Endothelial cell of umbilical vein (primary cell): ENCODE measurements around the gene RABGGTA. TPM values are rescaled to one million over a fixed set of nuclear protein-coding genes. Genes with fewer than 3 reads are reported as not detected.

Experiments
- BruUV-seq: library from RNA; stranded (reverse); fragments of 400-500 nt; replicated peaks from 2 replicates; lab custom pipeline; 2021; lab: Mats Ljungman, UMichigan
- CTCF ChIA-PET: fragments of 300-600, 350-600 bp; sonication (Branson Sonifier 250); formaldehyde crosslinking; loops from one replicate; lab custom pipeline; 2021; ENCODE audit warnings: antibody characterized with exemption, inconsistent platforms; lab: Charles Lee
- POLR2A ChIA-PET: fragments of 300-600, 350-600 bp; sonication (Branson Sonifier 250); formaldehyde crosslinking; loops from one replicate; lab custom pipeline; 2021; ENCODE audit warnings: antibody characterized with exemption, inconsistent platforms; lab: Charles Lee
- DNase-seq: peaks from one replicate; pipeline ENCODE4 v3.0.0-alpha.2; 2011; ENCODE audit warnings: low read depth, low spot score
- FAIRE-seq: peaks from 2 replicates; lab custom pipeline; 2011; peaks lifted over from hg19 to GRCh38; lab: Jason Lieb, UNC
- H2AFZ ChIP-seq: 2 replicates; pipeline ENCODE4 v1.6.0; 2012; ENCODE audit warnings: low read depth, low read length, control low read depth, inconsistent platforms
- H3K27ac ChIP-seq: 2 replicates; pipeline ENCODE4 v1.5.1; 2011; ENCODE audit warnings: low read depth, mild to moderate bottlenecking, control low read depth, low read length, moderate library complexity; ENCODE audit not compliant: insufficient read depth
- H3K27me3 ChIP-seq, 2 experiments: 2 replicates each; pipeline versions ENCODE4 v1.6.0 to v1.6.1; 2011; ENCODE audit warnings: low read length in 2 of 2, mixed read lengths in 1 of 2; ENCODE audit not compliant: control insufficient read depth in 2 of 2, insufficient read depth in 2 of 2
- H3K36me3 ChIP-seq, 2 experiments: 2 replicates in 1 of 2; 3 replicates in 1 of 2; pipeline ENCODE4 v1.5.1; 2011; ENCODE audit warnings: low read length in 2 of 2, mild to moderate bottlenecking in 1 of 2, moderate library complexity in 1 of 2; ENCODE audit not compliant: control insufficient read depth in 2 of 2, insufficient read depth in 2 of 2; ENCODE audit errors: extremely low read depth in 1 of 2
- H3K4me1 ChIP-seq: 3 replicates; pipeline ENCODE4 v1.5.1; 2011; ENCODE audit warnings: mild to moderate bottlenecking, low read length; ENCODE audit not compliant: control insufficient read depth, insufficient read depth; ENCODE audit errors: extremely low read depth
- H3K4me2 ChIP-seq: 2 replicates; pipeline ENCODE4 v1.6.1; 2011; ENCODE audit warnings: low read length, control low read depth, mixed read lengths; ENCODE audit not compliant: insufficient read depth
- H3K4me3 ChIP-seq, 3 experiments: fragments of 200-600 bp in 1 of 3; sonication (generic), shearing (Covaris generic) in 1 of 3; replicated peaks in 1 of 3; 2 replicates each; pipeline ENCODE4 v1.5.1; 2011 to 2016; ENCODE audit warnings: control low read depth in 3 of 3, low read length in 3 of 3, mild to moderate bottlenecking in 2 of 3, inconsistent platforms in 1 of 3, low read depth in 1 of 3, moderate library complexity in 1 of 3; ENCODE audit not compliant: insufficient read depth in 1 of 3
- H3K79me2 ChIP-seq: 2 replicates; pipeline ENCODE4 v1.6.0; 2012; ENCODE audit warnings: low read length, inconsistent platforms; ENCODE audit not compliant: control insufficient read depth, insufficient read depth
- H3K9ac ChIP-seq: replicated peaks from 2 replicates; pipeline ENCODE3; 2011; ENCODE audit warnings: low read length, control low read depth; ENCODE audit not compliant: insufficient read depth; ENCODE audit errors: extremely low read depth
- H3K9me1 ChIP-seq: replicated peaks from 3 replicates; pipeline ENCODE4 v1.6.0; 2011; ENCODE audit warnings: mild to moderate bottlenecking, low read length; ENCODE audit not compliant: control insufficient read depth, insufficient read depth; ENCODE audit errors: extremely low read depth
- H3K9me3 ChIP-seq: replicated peaks from 2 replicates; pipeline ENCODE4 v1.5.1; 2012; ENCODE audit warnings: low read length, inconsistent platforms; ENCODE audit not compliant: control insufficient read depth, insufficient read depth
- H4K20me1 ChIP-seq: replicated peaks from 2 replicates; pipeline ENCODE3; 2011; ENCODE audit warnings: mild to moderate bottlenecking, low read length; ENCODE audit not compliant: control insufficient read depth, insufficient read depth; ENCODE audit errors: extremely low read depth
- CTCF ChIP-seq, 2 donors: IDR thresholded peaks; 1 replicate in 1 of 2; 2 replicates in 1 of 2; pipeline ENCODE4 v1.5.1; 2011; ENCODE audit warnings: low read length in 2 of 2, mild to moderate bottlenecking in 2 of 2, moderate library complexity in 2 of 2, control low read depth in 1 of 2, inconsistent platforms in 1 of 2, low read depth in 1 of 2; ENCODE audit not compliant: insufficient read depth in 1 of 2; ENCODE audit errors: extremely low read depth in 1 of 2
- EZH2 ChIP-seq: IDR thresholded peaks from 2 replicates; pipeline ENCODE4 v1.6.1; 2012; ENCODE audit warnings: borderline replicate concordance, low read depth, mild to moderate bottlenecking, moderate library complexity, low read length, inconsistent platforms; ENCODE audit not compliant: severe bottlenecking
- FOS ChIP-seq: IDR thresholded peaks from 2 replicates; pipeline ENCODE4 v1.6.1; 2011; ENCODE audit warnings: mild to moderate bottlenecking, low read length, moderate library complexity, borderline replicate concordance; ENCODE audit not compliant: insufficient read depth
- GATA2 ChIP-seq: IDR thresholded peaks from 2 replicates; pipeline ENCODE4 v1.7.0; 2011; ENCODE audit warnings: low read depth, mild to moderate bottlenecking, moderate library complexity, mixed read lengths, low read length; ENCODE audit not compliant: insufficient read length, insufficient read depth
- JUN ChIP-seq: IDR thresholded peaks from 2 replicates; pipeline ENCODE4 v1.6.1; 2011; ENCODE audit warnings: borderline replicate concordance, low read depth; ENCODE audit not compliant: insufficient read length, insufficient read depth
- MAX ChIP-seq: IDR thresholded peaks from 2 replicates; pipeline ENCODE4 v1.6.1; 2011; ENCODE audit not compliant: insufficient read depth, insufficient read length
- MYC ChIP-seq: IDR thresholded peaks from one replicate; pipeline ENCODE4 v1.6.1; 2011; ENCODE audit warnings: mild to moderate bottlenecking, low read depth, low read length
- POLR2A ChIP-seq: IDR thresholded peaks from 2 replicates; pipeline ENCODE4 v1.6.1; 2012; ENCODE audit warnings: low read depth, mild to moderate bottlenecking, control low read depth, low read length
- POLR2AphosphoS5 ChIP-seq: IDR thresholded peaks from 2 replicates; pipeline ENCODE4 v1.6.1; 2012; ENCODE audit warnings: low read depth, mild to moderate bottlenecking, control low read depth, low read length, moderate library complexity; ENCODE audit not compliant: insufficient read depth
- dilution Hi-C: fragments of 300-500 bp; cut with MboI; formaldehyde crosslinking; loops from one replicate; pipeline ENCODE4 v1.15.0; 2019; ENCODE audit warnings: low sequenced_read_pairs; ENCODE audit not compliant: extremely low pct_ligation_motif_present
- intact Hi-C: fragments of 100-400 bp; cut with micrococcal nuclease; formaldehyde crosslinking; loops from one replicate; pipeline ENCODE4 v1.10.0; 2022
- polyA plus RNA-seq, 4 experiments: library from polyadenylated mRNA; depleted of rRNA in 3 of 4; stranded (reverse) in 3 of 4; unstranded in 1 of 4; fragments of >200 nt; gene quantifications; 2 replicates each; pipeline versions ENCODE4 v1.2.1 to v1.2.3, GENCODE V29; 2011 to 2012; ENCODE audit warnings: missing spikeins in 1 of 4
- total RNA-seq: library from RNA; stranded (reverse); gene quantifications from 2 replicates; pipeline ENCODE4 v1.2.3, GENCODE V29; 2021

The RABGGTA gene
- total and polyA plus RNA-seq, 2 donors (not counting 3 experiments of a cell fraction or from before 2014, with no cell fraction given): 29.3 to 80.1 TPM

- intact Hi-C loops (no loop called here), dilution Hi-C loops (no loop called here)
- no peak overlapping the region for H2AFZ ChIP-seq
- H3K9me3 ChIP-seq: no peaks in the 10 kb centered on the region
- ChIA-PET CTCF (interaction anchor here (0.6 to 1.9 kb wide), 6 partner anchors 10 to 111 kb away, joined by 3 to 13 read pairs (median 4); partner anchors contain the start of genes CIDEB, MDP1 and TINF2), POLR2A (no interaction called here)
- H3K27ac ChIP-seq: no peak overlapping the region
- H3K79me2 ChIP-seq: no peaks in the 10 kb centered on the region
- peaks cover 5 to 19% of the 10 kb centered on the region in 2 experiments for H3K36me3 ChIP-seq
- H3K4me2 ChIP-seq: no peak overlapping the region
- no peaks in the 10 kb centered on the region for H4K20me1 ChIP-seq
- H3K4me3 ChIP-seq: no peak overlapping the region
- no peak for TF ChIP-seq CTCF (IDR thresholded peaks at IDR 0.05; ENCODE audit: extremely low read depth in 1 of 2, insufficient read depth in 1 of 2, low read depth in 1 of 2, low read length in 2 of 2)
- no peak for TF ChIP-seq POLR2AphosphoS5
- no peak for TF ChIP-seq MYC
- TF ChIP-seq GATA2: no peak
- no peak for TF ChIP-seq FOS
- no peak for TF ChIP-seq POLR2A
- no peak for TF ChIP-seq EZH2
- TF ChIP-seq JUN: no peak
- TF ChIP-seq MAX: no peak
- BruUV-seq: no TSS peak
- no peaks in the 10 kb centered on the region for H3K9me1 ChIP-seq
- FAIRE-seq (no peak), DNase-seq (no peak)
- H3K4me1 ChIP-seq: peaks cover 8% of the 10 kb centered on the region
- no peak overlapping the region for H3K9ac ChIP-seq
- H3K27me3 ChIP-seq: no peaks in the 10 kb centered on the region
These were observed 20.9 kb upstream of the RABGGTA start for GRCh38 chr14:24292118-24292807.
